H9 (cell line): Measurements from ENCODE around the gene PODXL2. TPM values are rescaled to one million over a fixed set of nuclear protein-coding genes. Genes with fewer than 3 reads are reported as not detected.

Experiments
- DNase-seq: peaks from one replicate; pipeline ENCODE4 v3.0.0-alpha.2; 2017
- H2AFZ ChIP-seq: one replicate; pipeline ENCODE4 v1.6.1; 2013; ENCODE audit warnings: mild to moderate bottlenecking, low read length, control low read depth, moderate library complexity
- H2AK5ac ChIP-seq: 2 replicates; pipeline ENCODE4 v1.6.1; 2013; ENCODE audit warnings: low read length, control low read depth, mixed read lengths; ENCODE audit not compliant: insufficient read length
- H2BK120ac ChIP-seq: one replicate; pipeline ENCODE4 v1.6.1; 2013; ENCODE audit warnings: low read depth, mild to moderate bottlenecking, low read length, control low read depth, inconsistent platforms; ENCODE audit not compliant: poor library complexity, severe bottlenecking
- H2BK12ac ChIP-seq: 2 replicates; pipeline ENCODE4 v1.6.1; 2013; ENCODE audit warnings: low read length, control low read depth, mixed read lengths, low read depth; ENCODE audit not compliant: insufficient read length
- H2BK15ac ChIP-seq: 2 replicates; pipeline ENCODE4 v1.6.1; 2013; ENCODE audit warnings: low read depth, low read length, control low read depth
- H2BK20ac ChIP-seq: one replicate; pipeline ENCODE4 v1.6.1; 2013; ENCODE audit warnings: low read depth, mild to moderate bottlenecking, low read length, control low read depth, inconsistent platforms; ENCODE audit not compliant: poor library complexity, severe bottlenecking
- H2BK5ac ChIP-seq: 2 replicates; pipeline ENCODE4 v1.6.1; 2013; ENCODE audit warnings: low read length, control low read depth, mixed read lengths; ENCODE audit not compliant: insufficient read length
- H3K14ac ChIP-seq: 2 replicates; pipeline ENCODE4 v1.6.1; 2013; ENCODE audit warnings: low read length, control low read depth; ENCODE audit not compliant: insufficient read depth
- H3K18ac ChIP-seq: 2 replicates; pipeline ENCODE4 v1.6.1; 2013; ENCODE audit warnings: low read depth, mild to moderate bottlenecking, mixed read lengths, low read length, control low read depth; ENCODE audit not compliant: insufficient read length
- H3K23ac ChIP-seq: 2 replicates; pipeline ENCODE4 v1.6.1; 2013; ENCODE audit warnings: low read length, control low read depth, mixed read lengths, low read depth; ENCODE audit not compliant: insufficient read length
- H3K23me2 ChIP-seq: 2 replicates; pipeline ENCODE4 v1.6.1; 2013; ENCODE audit warnings: low read depth, mild to moderate bottlenecking, mixed read lengths, low read length, control low read depth; ENCODE audit not compliant: insufficient read length, poor library complexity, severe bottlenecking
- H3K27ac ChIP-seq: 2 replicates; pipeline ENCODE4 v1.5.1; 2013; ENCODE audit warnings: low read length, control low read depth, mixed read lengths, low read depth; ENCODE audit not compliant: insufficient read length
- H3K27me3 ChIP-seq: 2 replicates; pipeline ENCODE4 v1.6.1; 2013; ENCODE audit warnings: low read length, control low read depth, inconsistent platforms; ENCODE audit not compliant: insufficient read depth
- H3K4ac ChIP-seq: 2 replicates; pipeline ENCODE4 v1.6.1; 2013; ENCODE audit warnings: low read depth, mild to moderate bottlenecking, control low read depth, inconsistent platforms, low read length, moderate library complexity
- H3K4me1 ChIP-seq: 2 replicates; pipeline ENCODE4 v1.6.1; 2013; ENCODE audit warnings: low read length, control low read depth, inconsistent platforms; ENCODE audit not compliant: insufficient read depth
- H3K4me2 ChIP-seq: 2 replicates; pipeline ENCODE4 v1.6.1; 2013; ENCODE audit warnings: low read length, control low read depth, mixed read lengths; ENCODE audit not compliant: insufficient read length, insufficient read depth
- H3K56ac ChIP-seq: 2 replicates; pipeline ENCODE4 v1.6.1; 2013; ENCODE audit warnings: low read depth, mild to moderate bottlenecking, mixed read lengths, low read length, control low read depth; ENCODE audit not compliant: insufficient read length
- H3K79me1 ChIP-seq: 2 replicates; pipeline ENCODE4 v1.6.1; 2013; ENCODE audit warnings: low read depth, mild to moderate bottlenecking, moderate library complexity, low read length, control low read depth, inconsistent platforms; ENCODE audit not compliant: insufficient read depth, poor library complexity, severe bottlenecking
- H3K79me2 ChIP-seq: 2 replicates; pipeline ENCODE4 v1.6.1; 2013; ENCODE audit warnings: low read length, control low read depth, inconsistent platforms; ENCODE audit not compliant: insufficient read depth
- H3K9ac ChIP-seq: 2 replicates; pipeline ENCODE4 v1.6.1; 2013; ENCODE audit warnings: low read length, control low read depth, mixed read lengths; ENCODE audit not compliant: insufficient read length; ENCODE audit errors: extremely low read depth
- H3K9me3 ChIP-seq: one replicate; pipeline ENCODE4 v1.6.1; 2013; ENCODE audit warnings: low read depth, low read length, inconsistent platforms; ENCODE audit not compliant: control insufficient read depth
- H3T11ph ChIP-seq: one replicate; pipeline ENCODE4 v1.6.1; 2013; ENCODE audit warnings: mild to moderate bottlenecking, low read length, control low read depth, inconsistent platforms
- H4K20me1 ChIP-seq: one replicate; pipeline ENCODE4 v1.6.1; 2013; ENCODE audit not compliant: control insufficient read depth, insufficient read length, insufficient read depth
- H4K5ac ChIP-seq: 2 replicates; pipeline ENCODE4 v1.6.1; 2013; ENCODE audit warnings: low read depth, mild to moderate bottlenecking, mixed read lengths, low read length, control low read depth; ENCODE audit not compliant: insufficient read length
- H4K8ac ChIP-seq: replicated peaks from 2 replicates; pipeline ENCODE4 v1.6.1; 2013; ENCODE audit warnings: low read length, control low read depth, mixed read lengths, low read depth; ENCODE audit not compliant: insufficient read length
- H4K91ac ChIP-seq: 2 replicates; pipeline ENCODE4 v1.6.1; 2013; ENCODE audit warnings: low read depth, mild to moderate bottlenecking, moderate library complexity, mixed read lengths, low read length, control low read depth; ENCODE audit not compliant: insufficient read length
- H3K27ac Mint-ChIP-seq, 3 experiments: 2 replicates in 2 of 3; 3 replicates in 1 of 3; pipeline ENCODE4 v1.8.0; 2020 to 2021; ENCODE audit warnings: mixed read lengths in 3 of 3, mild to moderate bottlenecking in 1 of 3, moderate library complexity in 1 of 3
- H3K27me3 Mint-ChIP-seq: 2 replicates; pipeline ENCODE4 v1.8.0; 2021; ENCODE audit warnings: low read depth, mild to moderate bottlenecking, moderate library complexity, mixed read lengths
- H3K36me3 Mint-ChIP-seq, 3 experiments: 2 replicates in 2 of 3; 3 replicates in 1 of 3; pipeline ENCODE4 v1.8.0; 2020 to 2021; ENCODE audit warnings: low read depth in 3 of 3, mixed read lengths in 3 of 3; ENCODE audit not compliant: insufficient read depth in 1 of 3
- H3K4me1 Mint-ChIP-seq, 2 experiments: 2 replicates each; pipeline ENCODE4 v1.8.0; 2020; ENCODE audit warnings: mixed read lengths in 2 of 2
- H3K4me3 Mint-ChIP-seq, 2 experiments: 2 replicates in 1 of 2; 3 replicates in 1 of 2; pipeline ENCODE4 v1.8.0; 2020 to 2021; ENCODE audit warnings: mild to moderate bottlenecking in 2 of 2, mixed read lengths in 2 of 2, moderate library complexity in 1 of 2
- H3K9me3 Mint-ChIP-seq, 2 experiments: 2 replicates in 1 of 2; 3 replicates in 1 of 2; pipeline ENCODE4 v1.8.0; 2020; ENCODE audit warnings: mild to moderate bottlenecking in 2 of 2, mixed read lengths in 2 of 2, moderate library complexity in 1 of 2
- WGBS: extraction: QIAGEN DNeasy Blood & Tissue Kit; methylation state at CpG from one replicate; pipeline ENCODE4 v1.1.7; 2013; ENCODE audit warnings: missing lambda C conversion rate, low lambda C conversion rate, mixed read lengths; ENCODE audit not compliant: insufficient read length; ENCODE audit errors: extremely low coverage; 5-methylcytosine and 5-hydroxymethylcytosine counted together
- total RNA-seq: library from RNA; stranded (reverse); gene quantifications from 2 replicates; pipeline ENCODE4 v1.2.1, GENCODE V29; 2021
- TF ChIP-seq, protein P1 (sequence below): fragments of 200-600 bp; sonication (generic); conservative IDR thresholded peaks from 3 replicates; pipeline ENCODE4 v1.8.0; 2021; ENCODE audit warnings: antibody characterized with exemption, mild to moderate bottlenecking

PODXL2 gene
- total RNA-seq, 1 experiment from 2014 or later: 24.6 TPM

DNA sequence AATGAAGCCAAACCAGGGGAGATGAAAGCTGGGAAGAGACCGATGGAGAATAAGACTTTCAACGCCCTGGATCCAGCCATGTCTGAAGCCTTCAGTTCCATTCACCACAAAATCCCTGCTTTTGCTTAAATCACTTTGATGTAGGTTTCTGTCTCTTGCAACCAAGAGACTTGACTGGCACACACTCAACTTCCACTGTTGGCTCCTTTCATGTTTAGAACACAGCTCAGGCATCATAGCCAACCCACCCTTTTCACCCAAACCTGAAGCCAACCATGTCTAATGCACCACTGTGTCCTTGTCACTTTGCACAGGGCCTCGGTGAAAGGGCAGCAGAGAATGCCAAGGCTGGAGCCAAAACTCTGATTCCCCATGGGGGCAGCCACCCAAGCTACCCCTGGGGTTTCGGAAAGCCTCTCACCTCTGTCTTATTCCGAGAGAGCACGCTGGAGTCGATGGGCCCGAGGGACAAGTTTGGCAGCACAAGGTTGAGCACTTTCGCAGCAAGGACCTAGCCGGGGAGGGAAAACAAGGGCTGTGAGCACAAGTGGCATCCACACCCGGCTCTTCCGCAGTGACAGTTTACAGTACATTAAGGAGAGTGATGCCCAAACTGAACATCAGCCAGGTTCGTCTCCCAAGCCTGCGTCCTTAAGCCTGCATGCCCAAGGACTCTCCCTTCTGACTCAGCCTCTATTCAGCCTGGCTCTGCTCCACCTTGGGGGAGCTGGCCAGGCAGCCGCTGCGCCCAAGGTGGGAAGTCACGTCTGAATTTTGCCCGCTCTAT lies 81.4 kb downstream of the PODXL2 start:
- WGBS: no CpG with 5 or more reads among the region's 18 CpGs

More for the DNA sequence above, 81.4 kb downstream of the PODXL2 start:
- Histone ChIP-seq H2BK20ac (no peak overlapping the region), H2BK12ac (no peak overlapping the region), H4K8ac (no peak overlapping the region), H4K91ac (no peak overlapping the region), H2AK5ac (no peak overlapping the region), H3K4me2 (no peak overlapping the region), H3T11ph (no peak overlapping the region), H3K9me3 (no peaks in the 10 kb centered on the region), H4K5ac (no peak overlapping the region), H3K27me3 (no peaks in the 10 kb centered on the region), H3K23ac (no peak overlapping the region), H2BK15ac (no peak overlapping the region), H3K23me2 (no peaks in the 10 kb centered on the region), H3K79me2 (no peaks in the 10 kb centered on the region), H3K27ac (no peak overlapping the region), H4K20me1 (no peaks in the 10 kb centered on the region), H2BK5ac (no peak overlapping the region), H3K4me1 (peaks cover 4% of the 10 kb centered on the region; the same call in 1 of the 2 replicates), H3K18ac (no peak overlapping the region), H3K14ac (no peak overlapping the region), H3K79me1 (no peaks in the 10 kb centered on the region), H3K9ac (no peak overlapping the region), H3K4ac (no peak overlapping the region), H2BK120ac (no peak overlapping the region), H3K56ac (no peak overlapping the region), H2AFZ (no peak overlapping the region)
- DNase-seq: peak; percentile 21
- TF ChIP-seq, protein P1, sequence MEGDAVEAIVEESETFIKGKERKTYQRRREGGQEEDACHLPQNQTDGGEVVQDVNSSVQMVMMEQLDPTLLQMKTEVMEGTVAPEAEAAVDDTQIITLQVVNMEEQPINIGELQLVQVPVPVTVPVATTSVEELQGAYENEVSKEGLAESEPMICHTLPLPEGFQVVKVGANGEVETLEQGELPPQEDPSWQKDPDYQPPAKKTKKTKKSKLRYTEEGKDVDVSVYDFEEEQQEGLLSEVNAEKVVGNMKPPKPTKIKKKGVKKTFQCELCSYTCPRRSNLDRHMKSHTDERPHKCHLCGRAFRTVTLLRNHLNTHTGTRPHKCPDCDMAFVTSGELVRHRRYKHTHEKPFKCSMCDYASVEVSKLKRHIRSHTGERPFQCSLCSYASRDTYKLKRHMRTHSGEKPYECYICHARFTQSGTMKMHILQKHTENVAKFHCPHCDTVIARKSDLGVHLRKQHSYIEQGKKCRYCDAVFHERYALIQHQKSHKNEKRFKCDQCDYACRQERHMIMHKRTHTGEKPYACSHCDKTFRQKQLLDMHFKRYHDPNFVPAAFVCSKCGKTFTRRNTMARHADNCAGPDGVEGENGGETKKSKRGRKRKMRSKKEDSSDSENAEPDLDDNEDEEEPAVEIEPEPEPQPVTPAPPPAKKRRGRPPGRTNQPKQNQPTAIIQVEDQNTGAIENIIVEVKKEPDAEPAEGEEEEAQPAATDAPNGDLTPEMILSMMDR: no peak
- no peaks in the 10 kb centered on the region for H3K36me3 Mint-ChIP-seq
- no peaks in the 10 kb centered on the region for H3K9me3 Mint-ChIP-seq
- peaks cover 21% of the 10 kb centered on the region for H3K27me3 Mint-ChIP-seq
- no peak overlapping the region for H3K4me3 Mint-ChIP-seq
- H3K27ac Mint-ChIP-seq: no peak overlapping the region; a peak in 1 of 7 replicates
- H3K4me1 Mint-ChIP-seq: peaks cover 29 to 36% of the 10 kb centered on the region in 2 experiments
